GM12878 (cell line): ENCODE measurements around the gene SLC5A10. TPM values are rescaled to one million over a fixed set of nuclear protein-coding genes. Genes with fewer than 3 reads are reported as not detected.
"Not testable (repeated sequence)": the region's sequence is repeated elsewhere in the genome, so short reads cannot be mapped to it uniquely, and the experiment has no call there.

ENCODE experiments used
- ATAC-seq: fragments of 200-7000 bp; cut with Tn5 transposase; 3 replicates; pipeline ENCODE4 v1.9.1; 2020; ENCODE audit warnings: mild to moderate bottlenecking, moderate library complexity
- BruUV-seq: library from RNA; stranded (reverse); fragments of 400-500 nt; replicated peaks from 2 replicates; lab custom pipeline; 2021; lab: Mats Ljungman, UMichigan
- CTCF ChIA-PET: fragments of 300-600 bp; sonication (Branson Sonifier 250); formaldehyde crosslinking; extraction: SDS; loops from one replicate; lab custom pipeline; 2021; ENCODE audit warnings: inconsistent platforms; lab: Yijun Ruan, JAX
- POLR2A ChIA-PET: fragments of 350-600 bp; formaldehyde crosslinking; extraction: SDS; loops from one replicate; lab custom pipeline; 2021; ENCODE audit warnings: inconsistent platforms; lab: Charles Lee
- RAD21 ChIA-PET: fragments of 300-600 bp; sonication (Branson Sonifier 250); formaldehyde crosslinking; loops from one replicate; lab custom pipeline; 2023; ENCODE audit warnings: antibody characterized with exemption; ENCODE audit not compliant: unreplicated experiment; lab: Charles Lee
- SMC1A ChIA-PET: fragments of 300-600 bp; sonication (Branson Sonifier 250); formaldehyde crosslinking; loops from one replicate; lab custom pipeline; 2023; ENCODE audit not compliant: unreplicated experiment, uncharacterized antibody; lab: Charles Lee
- DNase-seq: peaks from one replicate; pipeline ENCODE4 v3.0.0-alpha.2; 2011; ENCODE audit warnings: low read depth, low spot score
- FAIRE-seq: peaks from 3 replicates; lab custom pipeline; 2011; peaks lifted over from hg19 to GRCh38; lab: Jason Lieb, UNC
- H2AFZ ChIP-seq: 2 replicates; pipeline ENCODE4 v1.6.0; 2011; ENCODE audit warnings: low read depth, low read length, control low read depth; ENCODE audit not compliant: control insufficient read depth
- H3K27ac ChIP-seq: 2 replicates; pipeline ENCODE4 v1.5.1; 2011; ENCODE audit warnings: control low read depth; ENCODE audit not compliant: control insufficient read depth, insufficient read depth
- H3K27me3 ChIP-seq, 2 experiments: replicated peaks in 1 of 2; 2 replicates each; pipeline versions ENCODE4 v1.6.0 to v1.6.1; 2011; ENCODE audit warnings: low read length in 1 of 2; ENCODE audit not compliant: control insufficient read depth in 2 of 2, insufficient read depth in 2 of 2
- H3K36me3 ChIP-seq, 2 experiments: 2 replicates each; pipeline ENCODE4 v1.5.1; 2011; ENCODE audit warnings: low read length in 1 of 2; ENCODE audit not compliant: control insufficient read depth in 2 of 2, insufficient read depth in 2 of 2
- H3K4me1 ChIP-seq: 2 replicates; pipeline ENCODE4 v1.6.1; 2011; ENCODE audit warnings: mild to moderate bottlenecking, low read length, moderate library complexity, mixed read lengths; ENCODE audit not compliant: control insufficient read depth, insufficient read depth
- H3K4me2 ChIP-seq: 2 replicates; pipeline ENCODE4 v1.6.0; 2011; ENCODE audit warnings: control low read depth; ENCODE audit not compliant: control insufficient read depth, insufficient read depth
- H3K4me3 ChIP-seq: fragments of 200-600 bp; sonication (generic); 2 replicates; pipeline ENCODE4 v1.5.1; 2016
- H3K79me2 ChIP-seq: 2 replicates; pipeline ENCODE4 v1.6.0; 2011; ENCODE audit warnings: low read length; ENCODE audit not compliant: control insufficient read depth, insufficient read depth
- H3K9ac ChIP-seq: 2 replicates; pipeline ENCODE4 v1.8.0; 2011; ENCODE audit warnings: low read length, control low read depth, mixed read lengths; ENCODE audit not compliant: control insufficient read depth, insufficient read depth
- H3K9me3 ChIP-seq: replicated peaks from 3 replicates; pipeline ENCODE4 v1.5.1; 2011; ENCODE audit warnings: mild to moderate bottlenecking, low read length; ENCODE audit not compliant: control insufficient read depth, insufficient read depth
- H4K20me1 ChIP-seq: 2 replicates; pipeline ENCODE4 v1.6.0; 2011; ENCODE audit not compliant: control insufficient read depth, insufficient read depth
- MYC ChIP-seq: IDR thresholded peaks from 2 replicates; pipeline ENCODE4 v1.6.1; 2011; ENCODE audit warnings: mild to moderate bottlenecking, low read length, moderate library complexity, inconsistent platforms; ENCODE audit not compliant: insufficient read depth, insufficient replicate concordance, insufficient read length, severe bottlenecking
- WGBS: methylation state at CpG from one replicate; pipeline ENCODE4 v1.1.6; 2016; ENCODE audit warnings: low lambda C conversion rate; ENCODE audit not compliant: insufficient replicate concordance, insufficient coverage; ENCODE audit errors: missing lambda C conversion rate; 5-methylcytosine and 5-hydroxymethylcytosine counted together
- in situ Hi-C: fragments of 300-500 bp; cut with MboI; formaldehyde crosslinking; loops from 9 replicates; pipeline ENCODE4 v1.14.3; 2018; ENCODE audit warnings: mixed read lengths
- intact Hi-C: fragments of 100-400 bp; cut with micrococcal nuclease; formaldehyde crosslinking; loops from one replicate; pipeline ENCODE4 v1.14.2; 2022; ENCODE audit not compliant: unreplicated experiment
- polyA plus RNA-seq, 11 experiments: library from polyadenylated mRNA; depleted of rRNA in 4 of 11; unstranded in 6 of 11; stranded (reverse) in 5 of 11; fragments of >200 nt; fragmentation: Nextera tagmentation in 4 of 11; fragmentation: Illumina TruSeq in 1 of 11; extraction: Ambion mirVana in 4 of 11; extraction: Trizol in 1 of 11; gene quantifications; 1 replicate in 1 of 11; 2 replicates in 10 of 11; pipeline versions ENCODE4 v1.2.1 to v1.2.3, GENCODE V29; 2011 to 2016; ENCODE audit warnings: inconsistent platforms in 2 of 11, missing spikeins in 2 of 11, low read depth in 1 of 11
- total RNA-seq, 4 experiments: library from RNA; depleted of rRNA in 3 of 4; stranded (reverse); fragments of >200 nt in 3 of 4; fragmentation: Illumina TruSeq in 1 of 4; extraction: Trizol in 1 of 4; gene quantifications; 2 replicates each; pipeline versions ENCODE4 v1.2.1 to v1.2.3, GENCODE V29; 2013 to 2021
- TF ChIP-seq, protein P1 (sequence below): fragments of 450-650 bp; IDR thresholded peaks from 2 replicates; pipeline ENCODE4 v1.6.1; 2016; ENCODE audit warnings: mild to moderate bottlenecking

Gene SLC5A10
- total and polyA plus RNA-seq, 10 of the 15 experiments (the other 5 are each of a cell fraction or from before 2014, with no cell fraction given), result under 0.01 to 0.18 (median 0.07) TPM; not detected in 4

DNA sequence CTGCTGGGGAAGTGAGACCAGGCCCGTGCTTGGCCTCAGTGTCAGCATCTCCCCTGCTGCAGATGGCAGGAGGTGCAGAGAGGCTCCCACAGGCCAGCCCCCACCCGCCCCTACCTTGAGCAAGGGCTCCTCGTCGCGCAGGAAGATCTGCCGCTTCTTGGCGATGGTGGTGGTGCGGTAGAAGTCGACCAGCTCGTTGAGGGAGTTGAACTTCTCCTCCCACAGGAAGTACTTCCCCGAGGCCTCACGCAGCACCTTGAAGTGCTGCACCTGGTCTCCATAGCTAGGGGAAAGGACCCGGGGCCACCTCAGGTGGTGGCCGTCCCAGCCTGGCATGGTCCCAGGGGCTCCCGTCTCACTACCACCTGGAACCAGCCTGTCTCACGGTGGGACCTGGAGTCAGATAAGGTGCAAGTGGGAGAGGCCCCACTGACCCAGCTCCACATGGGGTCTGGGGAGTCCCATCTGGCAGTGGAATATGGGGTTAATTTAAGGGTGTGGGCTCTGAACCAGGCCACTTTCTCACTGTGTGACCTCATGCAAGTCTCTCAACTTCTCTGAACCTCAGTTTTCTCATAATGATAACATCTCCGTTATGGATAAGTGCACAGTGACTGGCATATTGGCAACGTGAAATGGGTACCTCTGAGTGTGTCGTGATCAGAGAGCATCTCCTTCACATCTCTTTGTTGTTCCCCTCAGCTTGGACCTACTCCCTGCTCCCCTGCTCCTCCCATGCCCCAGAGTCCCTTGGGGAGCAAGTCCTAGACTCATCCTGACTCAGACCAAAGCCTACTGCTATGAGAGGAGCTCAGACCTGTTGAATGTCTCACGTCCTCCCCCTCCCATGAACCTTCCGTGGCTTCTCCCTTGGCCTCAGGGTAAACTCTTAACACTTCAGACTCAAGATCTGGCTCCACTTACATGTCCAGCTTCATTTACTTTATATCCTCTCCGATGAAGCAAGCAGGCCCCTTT is 72.4 kb downstream of the SLC5A10 start (continued):
- TF ChIP-seq, protein P1, sequence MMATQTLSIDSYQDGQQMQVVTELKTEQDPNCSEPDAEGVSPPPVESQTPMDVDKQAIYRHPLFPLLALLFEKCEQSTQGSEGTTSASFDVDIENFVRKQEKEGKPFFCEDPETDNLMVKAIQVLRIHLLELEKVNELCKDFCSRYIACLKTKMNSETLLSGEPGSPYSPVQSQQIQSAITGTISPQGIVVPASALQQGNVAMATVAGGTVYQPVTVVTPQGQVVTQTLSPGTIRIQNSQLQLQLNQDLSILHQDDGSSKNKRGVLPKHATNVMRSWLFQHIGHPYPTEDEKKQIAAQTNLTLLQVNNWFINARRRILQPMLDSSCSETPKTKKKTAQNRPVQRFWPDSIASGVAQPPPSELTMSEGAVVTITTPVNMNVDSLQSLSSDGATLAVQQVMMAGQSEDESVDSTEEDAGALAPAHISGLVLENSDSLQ, result no peak
- TF ChIP-seq MYC, result no peak
- TF ChIP-seq, all 136 proteins: peak for 0

DNA sequence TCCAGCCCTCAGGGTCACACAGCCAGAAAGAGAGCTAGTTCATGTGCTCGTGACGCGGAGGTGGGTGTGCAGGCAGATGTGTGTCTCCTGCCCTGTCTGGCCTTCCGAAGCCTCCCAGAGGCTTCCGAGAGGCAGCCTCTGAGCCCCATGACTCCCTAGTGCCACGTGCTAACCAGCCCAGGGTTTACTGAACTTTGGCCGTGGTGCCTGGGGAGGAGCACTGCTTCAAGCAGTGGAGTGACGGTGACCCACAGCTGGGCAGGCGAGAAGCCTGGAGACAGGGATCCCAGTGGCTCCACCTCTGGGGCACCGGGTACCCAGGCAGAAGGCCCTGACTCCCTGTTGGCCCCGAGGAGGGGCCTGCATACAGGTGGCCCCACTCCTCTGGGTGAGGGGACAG is 76.7 kb downstream of the SLC5A10 start:
- CTCF ChIA-PET, H4K20me1 ChIP-seq, RAD21 ChIA-PET, H3K27me3 ChIP-seq, H3K4me1 ChIP-seq, in situ Hi-C loops, H3K79me2 ChIP-seq, DNase-seq, H3K36me3 ChIP-seq, H3K27ac ChIP-seq, POLR2A ChIA-PET, SMC1A ChIA-PET, H3K9ac ChIP-seq, H2AFZ ChIP-seq, H3K4me2 ChIP-seq, intact Hi-C loops, ATAC-seq, FAIRE-seq, H3K4me3 ChIP-seq, H3K9me3 ChIP-seq: not testable (repeated sequence)
- BruUV-seq, result TSS peak; percentile 50
- whole genome bisulfite sequencing, result no CpG with 5 or more reads among the region's 11 CpGs

DNA sequence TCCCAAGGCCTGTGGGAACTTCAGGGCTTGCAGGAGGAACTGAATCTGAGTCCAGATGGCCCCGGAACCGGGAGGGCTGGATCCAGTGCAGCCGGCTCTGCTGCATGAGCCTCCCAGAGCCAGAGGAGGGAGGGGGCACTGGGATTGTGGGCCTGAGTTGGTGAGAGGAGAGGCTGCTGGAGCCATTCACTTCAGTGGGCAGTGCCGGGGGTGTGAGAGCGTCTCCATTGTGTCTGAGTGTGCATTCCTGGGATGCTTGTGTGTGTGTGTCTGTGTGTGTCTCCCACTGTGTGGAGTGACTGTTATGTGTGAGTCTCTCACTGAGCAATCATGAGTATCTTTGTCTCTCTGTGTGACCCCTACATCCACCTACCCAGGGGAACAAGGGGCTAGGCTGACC is 77.8 kb downstream of the SLC5A10 start:
- POLR2A ChIA-PET, ATAC-seq, H2AFZ ChIP-seq, H3K36me3 ChIP-seq, H4K20me1 ChIP-seq, H3K4me3 ChIP-seq, CTCF ChIA-PET, BruUV-seq, intact Hi-C loops, H3K9ac ChIP-seq, H3K27me3 ChIP-seq, H3K4me1 ChIP-seq, RAD21 ChIA-PET, H3K79me2 ChIP-seq, SMC1A ChIA-PET, H3K27ac ChIP-seq, in situ Hi-C loops, H3K4me2 ChIP-seq, H3K9me3 ChIP-seq, DNase-seq, FAIRE-seq: not testable (repeated sequence)
- WGBS, result no CpG with 5 or more reads among the region's 5 CpGs

DNA sequence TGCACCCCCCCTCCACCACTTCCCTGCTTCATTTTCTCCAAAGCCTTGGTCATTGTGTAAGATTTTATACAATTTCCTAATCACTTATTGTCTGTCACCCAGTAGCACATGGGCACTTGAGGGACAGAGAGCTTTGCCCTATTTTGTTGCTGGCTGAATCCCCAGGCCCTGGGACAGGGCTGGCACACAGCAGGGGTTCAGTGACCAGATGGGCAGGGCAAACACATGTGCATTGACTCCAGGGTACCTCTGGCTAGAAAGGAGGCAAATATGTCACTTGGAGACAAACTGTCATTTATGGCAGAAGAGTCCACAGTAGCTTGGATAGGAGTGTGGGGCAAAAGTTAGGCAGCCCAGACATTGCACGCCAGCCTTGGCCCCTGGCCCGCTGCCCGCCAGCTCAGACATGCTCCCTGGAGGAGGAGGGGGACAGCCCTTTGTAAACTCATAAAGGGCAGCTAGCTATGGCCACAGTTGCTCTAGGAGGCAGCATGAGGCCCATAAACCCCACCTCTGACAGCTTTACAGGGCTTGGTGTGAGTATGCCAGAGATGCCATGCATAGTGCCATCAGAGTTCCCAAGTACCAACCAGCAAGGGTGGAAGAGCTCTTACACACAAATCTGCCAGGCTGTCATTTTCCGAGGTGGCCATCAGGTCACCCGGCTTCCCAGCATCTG is 78.9 kb downstream of the SLC5A10 start:
- H3K4me2 ChIP-seq, H4K20me1 ChIP-seq, H3K4me1 ChIP-seq, FAIRE-seq, H3K79me2 ChIP-seq, H3K9me3 ChIP-seq, intact Hi-C loops, H3K9ac ChIP-seq, H3K4me3 ChIP-seq, CTCF ChIA-PET, H2AFZ ChIP-seq, H3K36me3 ChIP-seq, H3K27me3 ChIP-seq, DNase-seq, RAD21 ChIA-PET, H3K27ac ChIP-seq, BruUV-seq, POLR2A ChIA-PET, SMC1A ChIA-PET, ATAC-seq, in situ Hi-C loops: not testable (repeated sequence)
- 94% methylated on average over 2 of the region's 5 CpGs for WGBS
